GM21528 (cell line): Measurements from ENCODE around the gene PSME2.
"Not testable (repeated sequence)": the region's sequence is repeated elsewhere in the genome, so short reads cannot be mapped to it uniquely, and the experiment has no call there.

Experiments used
- ATAC-seq: cut with Tn5 transposase; IDR thresholded peaks from one replicate; pipeline ENCODE4 v1.9.1; 2021; ENCODE audit warnings: mild to moderate bottlenecking, moderate library complexity; ENCODE audit not compliant: unreplicated experiment, low FRiP score

PSME2 gene

GRCh38 chr14:24116128-24116814 is 30.1 kb downstream of the PSME2 start:
- ATAC-seq, result no peak

GRCh38 chr14:24115422-24116127 is 30.8 kb downstream of the PSME2 start:
- no peak for ATAC-seq

- peak; percentile 86 for ATAC-seq
Measured at GRCh38 chr14:24114532-24115421, 31.6 kb downstream of the PSME2 start, which contains the start of the genes DCAF11 and NRL. Gene DCAF11 (plus strand): TSS chr14:24114777. CDS start chr14:24115595, 818 bp downstream. Gene NRL (minus strand): TSS chr14:24114949. CDS start chr14:24082848, 32,101 bp downstream.

GRCh38 chr14:24113801-24114531 is 32.4 kb downstream of the PSME2 start:
- ATAC-seq, result peak; percentile 39

- no peak for ATAC-seq
Measured at GRCh38 chr14:24113379-24113800, 33.0 kb downstream of the PSME2 start.

- ATAC-seq, result no peak
Measured at GRCh38 chr14:24110523-24110922, 35.9 kb downstream of the PSME2 start.

- ATAC-seq, result no peak
Measured at GRCh38 chr14:24110060-24110459, 36.4 kb downstream of the PSME2 start.

GRCh38 chr14:24108336-24108874 is 38.0 kb downstream of the PSME2 start:
- peak; percentile 18 for ATAC-seq

- ATAC-seq, result no peak
Measured at GRCh38 chr14:24106672-24107271, 39.6 kb downstream of the PSME2 start.

GRCh38 chr14:24105609-24106239 is 40.7 kb downstream of the PSME2 start:
- ATAC-seq, result not testable (repeated sequence)

- ATAC-seq, result no peak
Measured at GRCh38 chr14:24103451-24103850, 43.0 kb downstream of the PSME2 start.

GRCh38 chr14:24102357-24103048 is 43.9 kb downstream of the PSME2 start:
- no peak for ATAC-seq

GRCh38 chr14:24100982-24101494 is 45.4 kb downstream of the PSME2 start:
- ATAC-seq, result no peak

- no peak for ATAC-seq
Measured at GRCh38 chr14:24100197-24100981, 46.0 kb downstream of the PSME2 start.

- ATAC-seq, result no peak
Measured at GRCh38 chr14:24098927-24099813, 47.2 kb downstream of the PSME2 start.

- ATAC-seq, result no peak
Measured at GRCh38 chr14:24098229-24098926, 48.0 kb downstream of the PSME2 start.
